HCT116 (cell line): ENCODE results near the gene ADAMTS15. TPM values are rescaled to one million over a fixed set of nuclear protein-coding genes. Genes with fewer than 3 reads are reported as not detected.

Source experiments
- ATAC-seq: fragments of 200-7000 bp; cut with Tn5 transposase; 2 replicates; pipeline ENCODE4 v1.9.1; 2020; ENCODE audit warnings: mild to moderate bottlenecking, moderate library complexity
- BruUV-seq: library from RNA; stranded (reverse); fragments of 400-500 nt; replicated peaks from 2 replicates; lab custom pipeline; 2021; lab: Mats Ljungman, UMichigan
- CTCF ChIA-PET: fragments of 300-600 bp; sonication (Branson Sonifier 250); formaldehyde crosslinking; loops from one replicate; lab custom pipeline; 2021; ENCODE audit warnings: antibody characterized with exemption; lab: Charles Lee
- POLR2A ChIA-PET: fragments of 300-600, 350-600 bp; sonication (Branson Sonifier 250); formaldehyde crosslinking; loops from one replicate; lab custom pipeline; 2021; ENCODE audit warnings: antibody characterized with exemption; lab: Charles Lee
- RAD21 ChIA-PET, 2 experiments: fragments of 300-600 bp; sonication (Branson Sonifier 250); formaldehyde crosslinking; loops; one replicate each; lab custom pipeline; 2023; ENCODE audit warnings: low total read pairs in 2 of 2; ENCODE audit not compliant: uncharacterized antibody in 2 of 2, unreplicated experiment in 2 of 2, low non-redundant PET in 1 of 2; lab: Charles Lee
- DNase-seq: peaks from one replicate; pipeline ENCODE4 v3.0.0-alpha.2; 2010; ENCODE audit warnings: low read depth, low spot score
- H2AFZ ChIP-seq: fragments of 200-600 bp; shearing (Covaris generic), sonication (generic); 2 replicates; pipeline ENCODE4 v1.6.1; 2017; ENCODE audit warnings: low read depth, mixed run types, mixed read lengths, antibody characterized with exemption, low read length; ENCODE audit not compliant: poor library complexity, severe bottlenecking
- H3K27ac ChIP-seq: 2 replicates; pipeline ENCODE4 v1.5.1; 2012; ENCODE audit warnings: low read depth, low read length
- H3K27me3 ChIP-seq: fragments of 200-600 bp; sonication (generic); 2 replicates; pipeline ENCODE4 v1.6.1; 2016; ENCODE audit warnings: mixed run types, low read length, mixed read lengths; ENCODE audit not compliant: insufficient read depth
- H3K36me3 ChIP-seq, 2 experiments: fragments of 200-500 bp in 1 of 2; fragments of 200-600 bp in 1 of 2; sonication (Bioruptor generic) in 1 of 2; sonication (generic) in 1 of 2; 2 replicates each; pipeline versions ENCODE4 v1.5.1 to v1.6.1; 2014 to 2016; ENCODE audit warnings: low read length in 2 of 2, inconsistent platforms in 1 of 2, mixed read lengths in 1 of 2, mixed run types in 1 of 2; ENCODE audit not compliant: insufficient read depth in 2 of 2, control insufficient read depth in 1 of 2
- H3K4me1 ChIP-seq, 2 experiments: fragments of 200-600 bp in 1 of 2; sonication (generic) in 1 of 2; 2 replicates each; pipeline versions ENCODE4 v1.5.1 to v1.6.1; 2012 to 2017; ENCODE audit warnings: low read length in 2 of 2, inconsistent platforms in 1 of 2, mild to moderate bottlenecking in 1 of 2, mixed read lengths in 1 of 2, mixed run types in 1 of 2, moderate library complexity in 1 of 2; ENCODE audit not compliant: insufficient read depth in 2 of 2, control insufficient read depth in 1 of 2
- H3K4me2 ChIP-seq: fragments of 200-600 bp; sonication (generic); 2 replicates; pipeline ENCODE4 v1.6.1; 2017; ENCODE audit warnings: mixed run types, low read length, mixed read lengths
- H3K4me3 ChIP-seq, 2 experiments: fragments of 200-600 bp in 1 of 2; sonication (generic) in 1 of 2; replicated peaks in 1 of 2; 2 replicates each; pipeline ENCODE4 v1.5.1; 2011 to 2016; ENCODE audit warnings: low read length in 2 of 2, control low read depth in 1 of 2, low read depth in 1 of 2, mild to moderate bottlenecking in 1 of 2, mixed read lengths in 1 of 2, mixed run types in 1 of 2
- H3K79me2 ChIP-seq: fragments of 200-600 bp; sonication (generic); 2 replicates; pipeline ENCODE4 v1.6.1; 2017; ENCODE audit warnings: mild to moderate bottlenecking, mixed run types, low read length, moderate library complexity, mixed read lengths; ENCODE audit not compliant: insufficient read depth
- H3K9ac ChIP-seq: fragments of 200-600 bp; sonication (generic); 2 replicates; pipeline ENCODE4 v1.6.1; 2016; ENCODE audit warnings: low read length, mixed read lengths
- H3K9me2 ChIP-seq: fragments of 200-600 bp; sonication (generic), shearing (Covaris generic); 2 replicates; pipeline ENCODE4 v1.6.1; 2017; ENCODE audit warnings: mixed run types, mild to moderate bottlenecking, moderate library complexity; ENCODE audit not compliant: insufficient read depth
- H3K9me3 ChIP-seq, 2 experiments: fragments of 200-500 bp in 1 of 2; fragments of 200-600 bp in 1 of 2; sonication (Bioruptor generic) in 1 of 2; sonication (generic) in 1 of 2; 2 replicates each; pipeline ENCODE4 v1.6.1; 2014 to 2017; ENCODE audit warnings: low read length in 2 of 2, mixed read lengths in 2 of 2, inconsistent platforms in 1 of 2, low read depth in 1 of 2, mild to moderate bottlenecking in 1 of 2, mixed run types in 1 of 2, moderate library complexity in 1 of 2; ENCODE audit not compliant: control insufficient read depth in 1 of 2, insufficient read depth in 1 of 2
- H4K20me1 ChIP-seq: fragments of 200-600 bp; sonication (generic), shearing (Covaris generic); 2 replicates; pipeline ENCODE4 v1.6.1; 2017; ENCODE audit warnings: mixed run types, mild to moderate bottlenecking, moderate library complexity; ENCODE audit not compliant: insufficient read depth
- EGR1 ChIP-seq: IDR thresholded peaks from 2 replicates; pipeline ENCODE4 v1.6.1; 2012; ENCODE audit warnings: low read depth
- ELF1 ChIP-seq: IDR thresholded peaks from 2 replicates; pipeline ENCODE4 v1.6.1; 2012; ENCODE audit warnings: low read depth, borderline replicate concordance
- EZH2phosphoT487 ChIP-seq: fragments of 200-600 bp; IDR thresholded peaks from 2 replicates; pipeline ENCODE4 v1.6.1; 2018; ENCODE audit warnings: antibody characterized with exemption, borderline replicate concordance
- FOSL1 ChIP-seq: IDR thresholded peaks from 2 replicates; pipeline ENCODE4 v1.6.1; 2012; ENCODE audit warnings: low read depth
- MAX ChIP-seq: IDR thresholded peaks from 2 replicates; pipeline ENCODE4 v1.6.1; 2012
- POLR2AphosphoS5 ChIP-seq: IDR thresholded peaks from 2 replicates; pipeline ENCODE4 v1.6.1; 2011; ENCODE audit warnings: mild to moderate bottlenecking, low read depth, low read length, moderate library complexity
- ZBTB33 ChIP-seq: IDR thresholded peaks from 2 replicates; pipeline ENCODE4 v1.6.1; 2011; ENCODE audit warnings: mild to moderate bottlenecking, low read length, moderate library complexity; ENCODE audit not compliant: insufficient replicate concordance; ENCODE audit errors: extremely low read depth
- ZNF274 ChIP-seq: fragments of 200-500 bp; sonication (Bioruptor generic); IDR thresholded peaks from 2 replicates; pipeline ENCODE4 v1.6.1; 2014; ENCODE audit warnings: mild to moderate bottlenecking, low read depth, low read length, inconsistent platforms
- intact Hi-C: fragments of 100-400 bp; cut with micrococcal nuclease; formaldehyde crosslinking; loops from 2 replicates; pipeline ENCODE4 v1.10.0; 2022
- total RNA-seq: library from RNA; stranded (reverse); gene quantifications from one replicate; pipeline ENCODE4 v1.2.1, GENCODE V29; 2021; ENCODE audit not compliant: unreplicated experiment

Gene ADAMTS15
- total RNA-seq, 1 experiment from 2014 or later: 0.44 TPM

GRCh38 chr11:130427581-130428315 is 20.7 kb upstream of the ADAMTS15 start:
- TF ChIP-seq ZNF274: no peak
- TF ChIP-seq POLR2AphosphoS5: no peak
- no peak for TF ChIP-seq ZBTB33
- TF ChIP-seq FOSL1: no peak
- TF ChIP-seq EZH2phosphoT487: no peak
- TF ChIP-seq EGR1: no peak
- no peak for TF ChIP-seq ELF1
- TF ChIP-seq MAX: no peak
- Histone ChIP-seq H3K4me2 (no peak overlapping the region), H3K9me3 (no peaks in the 10 kb centered on the region), H3K79me2 (no peaks in the 10 kb centered on the region), H3K36me3 (no peaks in the 10 kb centered on the region), H2AFZ (no peak overlapping the region), H4K20me1 (no peaks in the 10 kb centered on the region), H3K9me2 (no peaks in the 10 kb centered on the region), H3K4me3 (no peak overlapping the region), H3K27me3 (peaks cover 51% of the 10 kb centered on the region), H3K9ac (no peak overlapping the region), H3K27ac (no peak overlapping the region), H3K4me1 (no peaks in the 10 kb centered on the region)
- RAD21 ChIA-PET: no interaction called here
- ATAC-seq (no peak), DNase-seq (no peak)
- POLR2A ChIA-PET: no interaction called here
- CTCF ChIA-PET: no interaction called here
- BruUV-seq: no TSS peak
- intact Hi-C loops: no loop called here
